Measurements from ENCODE around the gene RAB7B.

Gene RAB7B

DNA sequence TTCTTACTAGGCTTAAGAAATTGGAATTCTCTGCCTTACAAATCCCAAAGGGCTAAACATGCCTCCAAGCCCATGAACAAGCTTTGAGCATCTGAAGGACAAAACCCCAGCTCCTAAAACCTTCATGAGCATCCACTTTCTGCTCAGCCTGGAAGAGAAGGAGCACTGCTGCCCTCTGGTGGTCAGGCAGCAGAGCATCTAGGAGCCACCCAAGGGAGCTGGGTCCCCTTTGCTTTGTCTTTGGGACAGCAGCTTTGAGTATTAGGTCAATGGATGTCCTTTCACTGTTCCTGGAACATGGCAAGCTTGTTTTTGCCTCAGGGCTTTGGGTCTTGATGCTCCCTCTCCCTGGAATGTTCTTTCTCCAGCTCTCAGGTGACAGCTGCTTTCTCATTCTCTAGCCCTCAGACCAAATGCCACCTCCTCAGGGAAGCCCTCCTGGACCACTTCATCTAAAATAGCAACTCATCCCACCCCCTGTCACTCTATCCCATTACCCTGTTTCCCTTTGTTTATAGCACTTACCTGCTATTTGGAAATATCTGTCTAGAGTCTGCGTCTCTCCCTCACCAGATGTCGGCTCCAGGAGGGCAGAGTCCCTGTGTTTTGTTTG lies 25.7 kb downstream of the RAB7B start:
- H3K4me3 Mint-ChIP-seq, result no peak overlapping the region
- H3K27ac Mint-ChIP-seq, result no peak overlapping the region
- H3K4me1 Mint-ChIP-seq (ENCODE audit: low read depth), result peaks cover 6% of the 10 kb centered on the region
- peaks cover 25% of the 10 kb centered on the region for H3K9me3 Mint-ChIP-seq
- peaks cover 3% of the 10 kb centered on the region for H3K27me3 Mint-ChIP-seq (ENCODE audit: low read depth)
- H3K36me3 Mint-ChIP-seq (ENCODE audit: low read depth), result no peaks in the 10 kb centered on the region

DNA sequence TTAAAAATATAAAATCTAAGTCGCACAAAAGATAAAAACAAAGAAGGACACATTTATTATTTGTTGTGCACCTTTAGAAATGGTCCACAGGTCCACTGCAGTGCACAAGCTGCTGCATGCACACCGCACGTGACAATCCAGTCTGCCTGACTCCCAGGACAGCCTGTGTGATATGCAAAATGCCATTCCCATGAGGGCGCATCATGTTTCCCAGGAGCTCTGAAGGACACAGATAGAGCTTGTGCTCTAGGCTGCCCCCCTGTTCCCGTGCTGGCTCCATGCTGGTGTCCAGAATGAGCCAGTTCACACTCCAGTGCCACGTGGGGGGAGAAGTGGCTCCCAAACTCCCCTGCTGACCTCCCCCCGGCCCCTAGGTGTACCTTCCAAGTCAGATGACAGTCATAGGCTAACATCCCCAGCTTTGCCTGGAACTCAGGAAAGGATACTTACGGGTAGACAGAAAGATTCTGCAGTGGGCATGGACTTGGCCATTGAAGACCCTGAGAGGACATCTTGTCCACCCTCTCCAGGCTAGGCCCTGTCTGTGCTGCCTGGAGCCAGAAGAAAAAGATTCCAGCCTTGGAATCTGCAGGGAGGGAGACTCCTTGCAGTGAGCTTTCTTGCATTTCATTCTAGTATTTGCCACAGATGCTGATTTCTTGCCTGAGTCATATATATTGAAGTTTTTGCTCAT lies 26.3 kb downstream of the RAB7B start:
- Mint-ChIP-seq H3K9me3 (peaks cover 19% of the 10 kb centered on the region), H3K4me3 (no peak overlapping the region), H3K27ac (no peak overlapping the region), H3K36me3 (ENCODE audit: low read depth) (no peaks in the 10 kb centered on the region), H3K27me3 (ENCODE audit: low read depth) (no peaks in the 10 kb centered on the region), H3K4me1 (ENCODE audit: low read depth) (peaks cover 6% of the 10 kb centered on the region)

DNA sequence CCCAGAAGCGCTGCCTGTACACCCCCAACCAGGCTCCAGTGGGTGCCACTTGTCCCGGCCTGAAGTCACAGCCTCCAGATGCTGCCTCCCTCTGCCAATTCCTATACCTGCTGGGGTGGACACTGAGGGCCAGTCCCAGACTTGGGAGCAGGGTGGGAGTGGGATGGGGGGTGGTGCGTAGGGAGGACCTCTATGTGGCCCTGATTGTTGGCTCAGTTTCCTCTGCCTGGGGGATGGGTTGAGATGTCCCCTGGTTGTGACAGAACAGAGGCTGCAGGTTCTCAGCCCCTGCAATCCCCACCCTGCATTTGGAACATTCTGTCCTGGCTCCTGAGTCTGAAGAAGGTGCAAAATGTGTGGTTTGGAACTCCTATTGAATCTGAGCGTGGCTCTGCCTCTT lies 27.2 kb downstream of the RAB7B start:
- H3K27me3 Mint-ChIP-seq (ENCODE audit: low read depth), result no peaks in the 10 kb centered on the region
- H3K4me1 Mint-ChIP-seq (ENCODE audit: low read depth), result peaks cover 6% of the 10 kb centered on the region
- H3K4me3 Mint-ChIP-seq, result no peak overlapping the region
- H3K36me3 Mint-ChIP-seq (ENCODE audit: low read depth), result no peaks in the 10 kb centered on the region
- no peak overlapping the region for H3K27ac Mint-ChIP-seq
- peaks cover 18% of the 10 kb centered on the region for H3K9me3 Mint-ChIP-seq

GRCh38 chr1:205975387-205975998 lies 27.7 kb downstream of the RAB7B start:
- Mint-ChIP-seq H3K9me3 (peaks cover 18% of the 10 kb centered on the region), H3K4me1 (ENCODE audit: low read depth) (peaks cover 6% of the 10 kb centered on the region), H3K4me3 (no peak overlapping the region), H3K27me3 (ENCODE audit: low read depth) (no peaks in the 10 kb centered on the region), H3K36me3 (ENCODE audit: low read depth) (no peaks in the 10 kb centered on the region), H3K27ac (peak overlapping the region; percentile 16)

DNA sequence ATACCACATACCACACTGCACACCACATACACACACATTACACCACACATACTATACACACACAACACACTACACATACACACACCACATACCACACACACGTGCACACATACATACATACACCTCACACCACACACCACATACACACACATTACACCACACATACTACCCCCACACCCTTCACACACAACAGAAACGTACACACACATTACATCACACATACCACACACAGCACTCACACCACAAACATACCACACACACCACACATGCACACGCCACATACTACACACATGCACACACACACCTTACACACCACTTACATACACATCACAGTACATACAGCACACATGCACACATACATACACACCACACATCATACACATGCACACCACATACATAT lies 28.5 kb downstream of the RAB7B start:
- no peaks in the 10 kb centered on the region for H3K36me3 Mint-ChIP-seq (ENCODE audit: low read depth)
- peaks cover 18% of the 10 kb centered on the region for H3K9me3 Mint-ChIP-seq
- H3K27ac Mint-ChIP-seq, result no peak overlapping the region
- H3K27me3 Mint-ChIP-seq (ENCODE audit: low read depth), result no peaks in the 10 kb centered on the region
- no peak overlapping the region for H3K4me3 Mint-ChIP-seq
- H3K4me1 Mint-ChIP-seq (ENCODE audit: low read depth), result peaks cover 8% of the 10 kb centered on the region

DNA sequence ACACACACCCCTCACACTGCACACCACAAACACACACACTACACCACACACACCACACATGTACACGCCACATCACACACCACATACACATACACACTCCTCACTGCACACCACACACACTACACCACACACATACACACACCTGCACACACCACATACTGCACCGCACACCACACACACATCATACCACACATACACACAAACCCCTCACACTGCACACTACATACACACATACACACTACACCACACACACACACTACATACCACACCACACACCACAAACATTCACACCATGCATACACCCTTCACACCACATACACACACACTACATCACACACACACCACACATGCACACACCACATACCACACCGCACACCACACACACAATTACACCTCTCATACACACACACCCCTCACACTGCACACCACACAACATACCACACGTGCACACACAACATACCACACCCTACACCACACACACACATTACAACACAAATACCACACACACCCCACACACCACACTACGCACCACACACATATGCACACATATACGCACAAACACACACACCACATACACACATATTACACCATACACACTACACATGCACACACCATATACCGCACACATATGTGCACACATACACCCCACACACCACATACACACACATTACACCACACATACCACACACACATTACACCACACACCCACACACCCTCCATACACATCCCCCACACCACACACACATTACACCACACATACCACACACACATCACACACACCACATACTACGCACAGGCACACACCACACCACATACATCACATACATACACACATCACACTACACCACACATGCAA lies 29.6 kb downstream of the RAB7B start:
- Mint-ChIP-seq H3K4me3 (no peak overlapping the region), H3K27ac (peak overlapping the region; percentile 29)

DNA sequence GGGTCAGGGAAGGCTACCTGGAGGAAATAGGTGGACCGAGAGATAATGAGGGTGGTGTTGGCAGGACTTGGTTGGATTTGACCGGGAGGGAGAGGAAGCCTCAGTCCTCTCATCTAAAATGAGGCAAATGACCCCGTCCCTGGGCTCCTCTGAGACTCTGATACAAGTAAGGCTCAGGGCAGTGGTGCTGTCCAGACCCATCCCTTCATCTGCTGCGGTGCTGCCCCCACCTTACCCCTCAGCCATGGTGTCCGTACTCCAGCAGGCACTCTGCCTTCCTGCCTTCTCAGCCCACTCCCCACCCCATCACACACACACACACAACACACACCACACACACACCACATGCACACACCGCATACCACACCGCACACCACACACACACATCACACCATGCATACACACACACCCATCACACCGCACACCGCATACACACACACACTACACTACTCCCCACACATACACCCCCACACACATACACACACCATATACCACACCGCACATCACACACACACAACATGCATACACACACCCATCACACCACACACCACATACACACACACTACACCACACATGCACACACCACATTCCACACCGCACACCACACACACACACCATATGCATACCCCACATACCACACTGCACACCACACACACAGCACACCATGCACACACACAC lies 30.6 kb downstream of the RAB7B start:
- Mint-ChIP-seq H3K9me3 (peaks cover 18% of the 10 kb centered on the region), H3K27ac (no peak overlapping the region), H3K4me1 (ENCODE audit: low read depth) (peaks cover 8% of the 10 kb centered on the region), H3K4me3 (no peak overlapping the region), H3K27me3 (ENCODE audit: low read depth) (no peaks in the 10 kb centered on the region), H3K36me3 (ENCODE audit: low read depth) (no peaks in the 10 kb centered on the region)

More for the DNA sequence above, 29.6 kb downstream of the RAB7B start:
- H3K36me3 Mint-ChIP-seq (ENCODE audit: low read depth), result no peaks in the 10 kb centered on the region
- peaks cover 18% of the 10 kb centered on the region for H3K9me3 Mint-ChIP-seq
- no peaks in the 10 kb centered on the region for H3K27me3 Mint-ChIP-seq (ENCODE audit: low read depth)
- H3K4me1 Mint-ChIP-seq (ENCODE audit: low read depth), result peaks cover 8% of the 10 kb centered on the region

DNA sequence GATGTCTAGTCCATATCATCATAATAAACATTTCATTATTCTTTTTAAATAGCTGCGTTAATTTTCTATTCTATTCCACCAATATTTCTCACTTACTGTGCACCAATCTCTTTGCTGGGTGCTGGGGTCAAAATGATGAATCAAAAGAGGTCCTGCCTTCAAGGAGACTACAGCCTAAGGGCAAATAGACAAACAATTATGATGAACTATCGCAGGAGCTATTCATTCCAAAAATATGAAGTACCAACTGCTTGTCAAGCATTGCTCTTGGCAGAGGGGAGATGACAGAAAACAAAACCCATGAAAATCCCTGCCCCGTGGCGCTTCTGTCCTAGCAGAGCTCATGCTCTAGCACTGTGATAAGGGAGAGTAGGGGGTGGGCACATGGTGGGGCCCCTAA lies 31.1 kb downstream of the RAB7B start:
- Mint-ChIP-seq H3K4me1 (ENCODE audit: low read depth) (peaks cover 8% of the 10 kb centered on the region), H3K9me3 (peaks cover 18% of the 10 kb centered on the region), H3K27me3 (ENCODE audit: low read depth) (no peaks in the 10 kb centered on the region), H3K36me3 (ENCODE audit: low read depth) (no peaks in the 10 kb centered on the region), H3K4me3 (no peak overlapping the region), H3K27ac (no peak overlapping the region)

DNA sequence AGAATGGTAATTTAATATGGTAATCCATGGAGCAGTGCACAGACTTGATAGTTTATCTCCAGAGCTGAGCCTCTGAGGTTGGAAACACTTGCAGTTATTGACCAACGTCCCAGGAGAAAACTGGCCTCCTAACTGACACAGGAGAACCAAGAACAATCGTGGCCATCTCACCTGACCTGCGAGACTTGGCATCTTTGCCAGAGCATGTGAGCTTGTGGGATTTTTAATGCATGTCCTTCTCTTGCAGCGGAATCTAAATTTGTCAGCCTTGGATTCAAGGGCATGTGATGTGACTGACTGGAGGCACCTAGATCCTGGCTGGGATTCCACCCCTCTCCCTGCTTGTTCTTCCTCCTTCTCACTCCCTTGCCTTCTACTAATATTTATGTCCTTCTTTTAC lies 32.1 kb downstream of the RAB7B start:
- Mint-ChIP-seq H3K9me3 (peaks cover 18% of the 10 kb centered on the region), H3K27me3 (ENCODE audit: low read depth) (no peaks in the 10 kb centered on the region), H3K4me3 (no peak overlapping the region), H3K36me3 (ENCODE audit: low read depth) (no peaks in the 10 kb centered on the region), H3K27ac (no peak overlapping the region), H3K4me1 (ENCODE audit: low read depth) (peaks cover 8% of the 10 kb centered on the region)

GRCh38 chr1:205970486-205970885 lies 32.7 kb downstream of the RAB7B start:
- H3K4me1 Mint-ChIP-seq (ENCODE audit: low read depth), result peaks cover 8% of the 10 kb centered on the region
- no peaks in the 10 kb centered on the region for H3K36me3 Mint-ChIP-seq (ENCODE audit: low read depth)
- H3K9me3 Mint-ChIP-seq, result peaks cover 18% of the 10 kb centered on the region
- no peaks in the 10 kb centered on the region for H3K27me3 Mint-ChIP-seq (ENCODE audit: low read depth)
- H3K4me3 Mint-ChIP-seq, result no peak overlapping the region
- H3K27ac Mint-ChIP-seq, result no peak overlapping the region

DNA sequence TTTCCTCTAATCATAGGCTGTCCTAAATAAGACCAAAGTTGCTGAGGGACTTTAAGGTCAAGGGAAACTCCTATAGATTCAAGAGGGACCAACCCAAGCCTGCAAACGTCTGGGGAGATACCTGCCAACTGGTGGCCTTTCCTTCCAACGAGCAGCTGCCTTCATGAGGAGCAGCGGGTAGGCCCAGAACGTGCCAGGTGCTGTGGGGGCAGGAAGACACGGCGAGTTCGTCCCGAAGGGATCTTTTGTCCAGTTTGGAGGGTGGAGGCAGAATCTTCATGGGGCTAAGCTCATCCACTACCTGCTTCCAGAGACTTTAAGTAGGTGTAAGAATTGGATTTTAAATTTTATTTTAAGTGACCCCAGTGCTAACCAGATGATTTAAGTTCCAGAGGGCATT lies 34.0 kb downstream of the RAB7B start:
- no peaks in the 10 kb centered on the region for H3K27me3 Mint-ChIP-seq (ENCODE audit: low read depth)
- H3K27ac Mint-ChIP-seq, result no peak overlapping the region
- no peak overlapping the region for H3K4me3 Mint-ChIP-seq
- peaks cover 8% of the 10 kb centered on the region for H3K4me1 Mint-ChIP-seq (ENCODE audit: low read depth)
- H3K36me3 Mint-ChIP-seq (ENCODE audit: low read depth), result no peaks in the 10 kb centered on the region
- H3K9me3 Mint-ChIP-seq, result peaks cover 7% of the 10 kb centered on the region

DNA sequence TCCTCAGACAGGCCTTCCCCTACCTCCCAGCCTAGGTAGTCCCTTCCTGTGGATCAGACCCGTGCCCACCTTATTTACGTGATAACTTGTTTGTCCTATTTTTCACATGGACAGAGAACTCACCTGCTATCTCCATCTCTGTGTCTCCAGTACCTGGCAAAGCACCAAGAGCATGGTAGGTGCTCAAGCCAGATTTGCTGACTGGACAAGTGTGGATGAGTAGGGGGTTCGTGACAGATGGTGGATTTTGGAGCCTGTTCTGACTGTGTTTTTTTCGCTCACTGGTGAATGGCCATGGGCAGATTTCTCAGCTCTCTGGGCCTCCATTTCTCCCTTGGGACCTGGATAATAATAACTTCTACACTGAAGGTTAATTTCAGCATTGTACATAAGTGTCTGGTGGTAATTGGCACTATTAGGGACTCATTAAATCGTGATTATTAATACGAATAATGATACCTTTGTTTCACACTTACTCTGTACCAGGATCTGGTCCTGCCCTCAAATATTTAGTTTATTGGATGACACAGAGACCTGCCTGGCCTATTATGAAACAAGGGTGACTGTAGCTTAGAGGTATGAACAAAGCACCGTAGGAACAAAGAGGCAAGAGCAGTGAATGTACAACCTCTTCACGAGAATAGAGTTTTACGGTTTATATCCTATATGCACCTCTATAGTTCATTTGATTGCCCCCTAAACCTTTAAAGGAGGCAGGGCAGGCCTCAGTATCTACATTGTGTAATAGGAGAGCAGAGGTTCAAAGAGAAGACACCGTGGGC lies 35.5 kb downstream of the RAB7B start:
- Mint-ChIP-seq H3K36me3 (ENCODE audit: low read depth) (no peaks in the 10 kb centered on the region), H3K27ac (no peak overlapping the region), H3K4me1 (ENCODE audit: low read depth) (peaks cover 3% of the 10 kb centered on the region), H3K9me3 (no peaks in the 10 kb centered on the region), H3K27me3 (ENCODE audit: low read depth) (no peaks in the 10 kb centered on the region), H3K4me3 (no peak overlapping the region)

GRCh38 chr1:205965036-205965884 lies 37.9 kb downstream of the RAB7B start:
- Mint-ChIP-seq H3K9me3 (no peaks in the 10 kb centered on the region), H3K27ac (no peak overlapping the region), H3K36me3 (ENCODE audit: low read depth) (no peaks in the 10 kb centered on the region), H3K4me3 (no peak overlapping the region), H3K4me1 (ENCODE audit: low read depth) (peaks cover 15% of the 10 kb centered on the region), H3K27me3 (ENCODE audit: low read depth) (no peaks in the 10 kb centered on the region)

Data from T-helper 1 cell treated with Interleukin-12 subunit alpha and Interleukin-12 subunit beta and Interleukin-4 antibody, amounts not matched to agents 30 μg/mL and 1 μg/mL, for 36 hours (primary cell).